ENCODE results near the gene CLIC6. TPM values are rescaled to one million over a fixed set of nuclear protein-coding genes. Genes with fewer than 3 reads are reported as not detected.

Gene CLIC6
- total and polyA plus RNA-seq, 2 experiments from 2014 or later, result 1.1 to 1.5 TPM

DNA sequence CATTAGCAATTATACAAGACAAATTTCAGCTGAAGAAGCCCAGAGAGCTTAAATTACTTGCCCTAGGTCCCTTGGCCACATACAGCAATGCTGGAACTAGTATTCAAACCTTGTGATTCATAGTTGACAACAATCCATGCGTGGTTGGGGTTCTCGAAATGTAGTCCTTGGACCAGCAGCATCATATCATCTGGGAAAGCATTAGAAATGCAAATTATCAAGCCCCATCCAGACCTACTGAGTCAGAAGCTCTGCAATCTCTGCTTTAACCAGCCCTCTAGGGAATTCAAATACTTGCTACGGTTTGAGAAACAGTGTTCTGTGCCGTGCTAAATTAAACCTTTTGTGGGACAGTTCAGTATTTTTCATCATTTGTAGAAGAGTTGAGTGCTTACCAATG lies 65.1 kb downstream of the CLIC6 start:
- H3K27ac Mint-ChIP-seq, result no peak overlapping the region
- no peak overlapping the region for H3K27ac ChIP-seq (ENCODE audit: low read depth)
- no peaks in the 10 kb centered on the region for H3K79me2 ChIP-seq (replicated peaks; ENCODE audit: insufficient read depth)
- H3K9me2 ChIP-seq (ENCODE audit: insufficient read depth), result peaks cover 5% of the 10 kb centered on the region
- H3K4me3 Mint-ChIP-seq, result no peak overlapping the region
- peaks cover 2% of the 10 kb centered on the region for H3K4me1 Mint-ChIP-seq
- TF ChIP-seq, protein P1, sequence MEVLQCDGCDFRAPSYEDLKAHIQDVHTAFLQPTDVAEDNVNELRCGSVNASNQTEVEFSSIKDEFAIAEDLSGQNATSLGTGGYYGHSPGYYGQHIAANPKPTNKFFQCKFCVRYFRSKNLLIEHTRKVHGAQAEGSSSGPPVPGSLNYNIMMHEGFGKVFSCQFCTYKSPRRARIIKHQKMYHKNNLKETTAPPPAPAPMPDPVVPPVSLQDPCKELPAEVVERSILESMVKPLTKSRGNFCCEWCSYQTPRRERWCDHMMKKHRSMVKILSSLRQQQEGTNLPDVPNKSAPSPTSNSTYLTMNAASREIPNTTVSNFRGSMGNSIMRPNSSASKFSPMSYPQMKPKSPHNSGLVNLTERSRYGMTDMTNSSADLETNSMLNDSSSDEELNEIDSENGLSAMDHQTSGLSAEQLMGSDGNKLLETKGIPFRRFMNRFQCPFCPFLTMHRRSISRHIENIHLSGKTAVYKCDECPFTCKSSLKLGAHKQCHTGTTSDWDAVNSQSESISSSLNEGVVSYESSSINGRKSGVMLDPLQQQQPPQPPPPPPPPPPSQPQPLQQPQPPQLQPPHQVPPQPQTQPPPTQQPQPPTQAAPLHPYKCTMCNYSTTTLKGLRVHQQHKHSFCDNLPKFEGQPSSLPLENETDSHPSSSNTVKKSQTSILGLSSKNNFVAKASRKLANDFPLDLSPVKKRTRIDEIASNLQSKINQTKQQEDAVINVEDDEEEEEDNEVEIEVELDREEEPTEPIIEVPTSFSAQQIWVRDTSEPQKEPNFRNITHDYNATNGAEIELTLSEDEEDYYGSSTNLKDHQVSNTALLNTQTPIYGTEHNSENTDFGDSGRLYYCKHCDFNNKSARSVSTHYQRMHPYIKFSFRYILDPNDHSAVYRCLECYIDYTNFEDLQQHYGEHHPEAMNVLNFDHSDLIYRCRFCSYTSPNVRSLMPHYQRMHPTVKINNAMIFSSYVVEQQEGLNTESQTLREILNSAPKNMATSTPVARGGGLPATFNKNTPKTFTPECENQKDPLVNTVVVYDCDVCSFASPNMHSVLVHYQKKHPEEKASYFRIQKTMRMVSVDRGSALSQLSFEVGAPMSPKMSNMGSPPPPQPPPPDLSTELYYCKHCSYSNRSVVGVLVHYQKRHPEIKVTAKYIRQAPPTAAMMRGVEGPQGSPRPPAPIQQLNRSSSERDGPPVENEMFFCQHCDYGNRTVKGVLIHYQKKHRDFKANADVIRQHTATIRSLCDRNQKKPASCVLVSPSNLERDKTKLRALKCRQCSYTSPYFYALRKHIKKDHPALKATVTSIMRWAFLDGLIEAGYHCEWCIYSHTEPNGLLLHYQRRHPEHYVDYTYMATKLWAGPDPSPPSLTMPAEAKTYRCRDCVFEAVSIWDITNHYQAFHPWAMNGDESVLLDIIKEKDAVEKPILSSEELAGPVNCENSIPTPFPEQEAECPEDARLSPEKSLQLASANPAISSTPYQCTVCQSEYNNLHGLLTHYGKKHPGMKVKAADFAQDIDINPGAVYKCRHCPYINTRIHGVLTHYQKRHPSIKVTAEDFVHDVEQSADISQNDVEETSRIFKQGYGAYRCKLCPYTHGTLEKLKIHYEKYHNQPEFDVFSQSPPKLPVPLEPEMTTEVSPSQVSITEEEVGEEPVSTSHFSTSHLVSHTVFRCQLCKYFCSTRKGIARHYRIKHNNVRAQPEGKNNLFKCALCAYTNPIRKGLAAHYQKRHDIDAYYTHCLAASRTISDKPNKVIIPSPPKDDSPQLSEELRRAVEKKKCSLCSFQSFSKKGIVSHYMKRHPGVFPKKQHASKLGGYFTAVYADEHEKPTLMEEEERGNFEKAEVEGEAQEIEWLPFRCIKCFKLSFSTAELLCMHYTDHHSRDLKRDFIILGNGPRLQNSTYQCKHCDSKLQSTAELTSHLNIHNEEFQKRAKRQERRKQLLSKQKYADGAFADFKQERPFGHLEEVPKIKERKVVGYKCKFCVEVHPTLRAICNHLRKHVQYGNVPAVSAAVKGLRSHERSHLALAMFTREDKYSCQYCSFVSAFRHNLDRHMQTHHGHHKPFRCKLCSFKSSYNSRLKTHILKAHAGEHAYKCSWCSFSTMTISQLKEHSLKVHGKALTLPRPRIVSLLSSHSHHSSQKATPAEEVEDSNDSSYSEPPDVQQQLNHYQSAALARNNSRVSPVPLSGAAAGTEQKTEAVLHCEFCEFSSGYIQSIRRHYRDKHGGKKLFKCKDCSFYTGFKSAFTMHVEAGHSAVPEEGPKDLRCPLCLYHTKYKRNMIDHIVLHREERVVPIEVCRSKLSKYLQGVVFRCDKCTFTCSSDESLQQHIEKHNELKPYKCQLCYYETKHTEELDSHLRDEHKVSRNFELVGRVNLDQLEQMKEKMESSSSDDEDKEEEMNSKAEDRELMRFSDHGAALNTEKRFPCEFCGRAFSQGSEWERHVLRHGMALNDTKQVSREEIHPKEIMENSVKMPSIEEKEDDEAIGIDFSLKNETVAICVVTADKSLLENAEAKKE (CRISPR knock-in tag; IDR thresholded peaks at IDR 0.05), result no peak
- no peak for TF ChIP-seq CREB1 (CRISPR knock-in tag; IDR thresholded peaks at IDR 0.05; ENCODE audit: low read depth)
- TF ChIP-seq STAT1 (IDR thresholded peaks at IDR 0.05; ENCODE audit: unreplicated experiment), result no peak
- no peak for TF ChIP-seq ZNF331 (CRISPR knock-in tag; IDR thresholded peaks at IDR 0.05; ENCODE audit: low read depth)
- TF ChIP-seq EZH2 (IDR thresholded peaks at IDR 0.05; ENCODE audit: low read depth, unreplicated experiment), result no peak
- no peak for TF ChIP-seq POLR2AphosphoS5 (IDR thresholded peaks at IDR 0.05; ENCODE audit: low read depth)
- TF ChIP-seq, protein P2, sequence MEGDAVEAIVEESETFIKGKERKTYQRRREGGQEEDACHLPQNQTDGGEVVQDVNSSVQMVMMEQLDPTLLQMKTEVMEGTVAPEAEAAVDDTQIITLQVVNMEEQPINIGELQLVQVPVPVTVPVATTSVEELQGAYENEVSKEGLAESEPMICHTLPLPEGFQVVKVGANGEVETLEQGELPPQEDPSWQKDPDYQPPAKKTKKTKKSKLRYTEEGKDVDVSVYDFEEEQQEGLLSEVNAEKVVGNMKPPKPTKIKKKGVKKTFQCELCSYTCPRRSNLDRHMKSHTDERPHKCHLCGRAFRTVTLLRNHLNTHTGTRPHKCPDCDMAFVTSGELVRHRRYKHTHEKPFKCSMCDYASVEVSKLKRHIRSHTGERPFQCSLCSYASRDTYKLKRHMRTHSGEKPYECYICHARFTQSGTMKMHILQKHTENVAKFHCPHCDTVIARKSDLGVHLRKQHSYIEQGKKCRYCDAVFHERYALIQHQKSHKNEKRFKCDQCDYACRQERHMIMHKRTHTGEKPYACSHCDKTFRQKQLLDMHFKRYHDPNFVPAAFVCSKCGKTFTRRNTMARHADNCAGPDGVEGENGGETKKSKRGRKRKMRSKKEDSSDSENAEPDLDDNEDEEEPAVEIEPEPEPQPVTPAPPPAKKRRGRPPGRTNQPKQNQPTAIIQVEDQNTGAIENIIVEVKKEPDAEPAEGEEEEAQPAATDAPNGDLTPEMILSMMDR (conservative IDR thresholded peaks at IDR 0.05; ENCODE audit: low read depth in 2 of 2), result no peak
- TF ChIP-seq NANOG (IDR thresholded peaks at IDR 0.05; ENCODE audit: borderline replicate concordance), result no peak
- no peak for TF ChIP-seq JUNB (IDR thresholded peaks at IDR 0.05; ENCODE audit: unreplicated experiment)
- TF ChIP-seq EZH2phosphoT487 (IDR thresholded peaks at IDR 0.05; ENCODE audit: unreplicated experiment), result no peak
- TF ChIP-seq, protein P3, sequence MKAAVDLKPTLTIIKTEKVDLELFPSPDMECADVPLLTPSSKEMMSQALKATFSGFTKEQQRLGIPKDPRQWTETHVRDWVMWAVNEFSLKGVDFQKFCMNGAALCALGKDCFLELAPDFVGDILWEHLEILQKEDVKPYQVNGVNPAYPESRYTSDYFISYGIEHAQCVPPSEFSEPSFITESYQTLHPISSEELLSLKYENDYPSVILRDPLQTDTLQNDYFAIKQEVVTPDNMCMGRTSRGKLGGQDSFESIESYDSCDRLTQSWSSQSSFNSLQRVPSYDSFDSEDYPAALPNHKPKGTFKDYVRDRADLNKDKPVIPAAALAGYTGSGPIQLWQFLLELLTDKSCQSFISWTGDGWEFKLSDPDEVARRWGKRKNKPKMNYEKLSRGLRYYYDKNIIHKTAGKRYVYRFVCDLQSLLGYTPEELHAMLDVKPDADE (IDR thresholded peaks at IDR 0.05), result no peak
- no peak for TF ChIP-seq ZNF114 (CRISPR knock-in tag; IDR thresholded peaks at IDR 0.05)
- TF ChIP-seq, protein P4, sequence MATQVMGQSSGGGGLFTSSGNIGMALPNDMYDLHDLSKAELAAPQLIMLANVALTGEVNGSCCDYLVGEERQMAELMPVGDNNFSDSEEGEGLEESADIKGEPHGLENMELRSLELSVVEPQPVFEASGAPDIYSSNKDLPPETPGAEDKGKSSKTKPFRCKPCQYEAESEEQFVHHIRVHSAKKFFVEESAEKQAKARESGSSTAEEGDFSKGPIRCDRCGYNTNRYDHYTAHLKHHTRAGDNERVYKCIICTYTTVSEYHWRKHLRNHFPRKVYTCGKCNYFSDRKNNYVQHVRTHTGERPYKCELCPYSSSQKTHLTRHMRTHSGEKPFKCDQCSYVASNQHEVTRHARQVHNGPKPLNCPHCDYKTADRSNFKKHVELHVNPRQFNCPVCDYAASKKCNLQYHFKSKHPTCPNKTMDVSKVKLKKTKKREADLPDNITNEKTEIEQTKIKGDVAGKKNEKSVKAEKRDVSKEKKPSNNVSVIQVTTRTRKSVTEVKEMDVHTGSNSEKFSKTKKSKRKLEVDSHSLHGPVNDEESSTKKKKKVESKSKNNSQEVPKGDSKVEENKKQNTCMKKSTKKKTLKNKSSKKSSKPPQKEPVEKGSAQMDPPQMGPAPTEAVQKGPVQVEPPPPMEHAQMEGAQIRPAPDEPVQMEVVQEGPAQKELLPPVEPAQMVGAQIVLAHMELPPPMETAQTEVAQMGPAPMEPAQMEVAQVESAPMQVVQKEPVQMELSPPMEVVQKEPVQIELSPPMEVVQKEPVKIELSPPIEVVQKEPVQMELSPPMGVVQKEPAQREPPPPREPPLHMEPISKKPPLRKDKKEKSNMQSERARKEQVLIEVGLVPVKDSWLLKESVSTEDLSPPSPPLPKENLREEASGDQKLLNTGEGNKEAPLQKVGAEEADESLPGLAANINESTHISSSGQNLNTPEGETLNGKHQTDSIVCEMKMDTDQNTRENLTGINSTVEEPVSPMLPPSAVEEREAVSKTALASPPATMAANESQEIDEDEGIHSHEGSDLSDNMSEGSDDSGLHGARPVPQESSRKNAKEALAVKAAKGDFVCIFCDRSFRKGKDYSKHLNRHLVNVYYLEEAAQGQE (IDR thresholded peaks at IDR 0.05; ENCODE audit: unreplicated experiment), result no peak
- no peak overlapping the region for H3K4me3 ChIP-seq
- H3K36me3 ChIP-seq (ENCODE audit: insufficient read depth), result no peaks in the 10 kb centered on the region
- no peaks in the 10 kb centered on the region for H4K20me1 ChIP-seq (replicated peaks; ENCODE audit: insufficient read depth)
- no peak for ATAC-seq
- H3K4me1 ChIP-seq (ENCODE audit: insufficient read depth), result no peaks in the 10 kb centered on the region
- no peak for DNase-seq (ENCODE audit: low spot score)
- H3K36me3 Mint-ChIP-seq (ENCODE audit: low read depth), result no peaks in the 10 kb centered on the region
- no peaks in the 10 kb centered on the region for H3K9me3 Mint-ChIP-seq
- no peak overlapping the region for H2AFZ ChIP-seq
- H3F3A ChIP-seq (replicated peaks; ENCODE audit: low read depth), result no peaks in the 10 kb centered on the region
- H3K27me3 ChIP-seq (ENCODE audit: insufficient read depth), result no peaks in the 10 kb centered on the region
- no peak overlapping the region for H3K4me2 ChIP-seq
- peaks cover 1% of the 10 kb centered on the region for H3K27me3 Mint-ChIP-seq (ENCODE audit: insufficient read depth, low read depth, poor library complexity)

Data from GM23338 (cell line).